ENCODE data around the gene ABLIM3.

Gene ABLIM3

GRCh38 chr5:149221326-149221725 is 80.0 kb downstream of the ABLIM3 start:
- no peak for DNase-seq

- no peak for DNase-seq
Measured at GRCh38 chr5:149221731-149222342, 80.5 kb downstream of the ABLIM3 start.

- no peak for DNase-seq
Measured at GRCh38 chr5:149223081-149223848, 82.0 kb downstream of the ABLIM3 start.

GRCh38 chr5:149224282-149224681 is 83.0 kb downstream of the ABLIM3 start:
- DNase-seq, result no peak

- no peak for DNase-seq
Measured at GRCh38 chr5:149227168-149227826, 86.0 kb downstream of the ABLIM3 start.

- DNase-seq, result no peak
Measured at GRCh38 chr5:149228618-149229297, 87.5 kb downstream of the ABLIM3 start.

- no peak for DNase-seq
Measured at GRCh38 chr5:149229298-149229937, 88.1 kb downstream of the ABLIM3 start.

- DNase-seq, result no peak
Measured at GRCh38 chr5:149235841-149236240, 94.5 kb downstream of the ABLIM3 start.

GRCh38 chr5:149237662-149238061 is 96.4 kb downstream of the ABLIM3 start:
- no peak for DNase-seq

GRCh38 chr5:149238540-149238939 is 97.2 kb downstream of the ABLIM3 start:
- no peak for DNase-seq

GRCh38 chr5:149239917-149240316 is 98.6 kb downstream of the ABLIM3 start:
- DNase-seq, result no peak

GRCh38 chr5:149240354-149240998 is 99.2 kb downstream of the ABLIM3 start:
- peak; percentile 79 for DNase-seq

- no peak for DNase-seq
Measured at GRCh38 chr5:149242339-149242738, 101.0 kb downstream of the ABLIM3 start.

- no peak for DNase-seq
Measured at GRCh38 chr5:149246906-149247305, 105.6 kb downstream of the ABLIM3 start.

GRCh38 chr5:149247726-149248125 is 106.4 kb downstream of the ABLIM3 start:
- DNase-seq, result no peak

GRCh38 chr5:149251546-149251945 is 110.3 kb downstream of the ABLIM3 start:
- DNase-seq, result no peak

- DNase-seq, result no peak
Measured at GRCh38 chr5:149254506-149254905, 113.2 kb downstream of the ABLIM3 start.

- no peak for DNase-seq
Measured at GRCh38 chr5:149256451-149256850, 115.2 kb downstream of the ABLIM3 start.

GRCh38 chr5:149257131-149257530 is 115.8 kb downstream of the ABLIM3 start:
- DNase-seq, result no peak

GRCh38 chr5:149257889-149258705 is 116.8 kb downstream of the ABLIM3 start:
- DNase-seq, result no peak

GRCh38 chr5:149260761-149261160 is 119.5 kb downstream of the ABLIM3 start:
- DNase-seq, result no peak

- no peak for DNase-seq
Measured at GRCh38 chr5:149261246-149261645, 120.0 kb downstream of the ABLIM3 start.
